Measurements from ENCODE around the gene FAM47A. TPM values are rescaled to one million over a fixed set of nuclear protein-coding genes. Genes with fewer than 3 reads are reported as not detected.

FAM47A gene
- total RNA-seq, 6 donors from 2014 or later, result not detected

- H3K9me3 ChIP-seq, result no peaks in the 10 kb centered on the region
- H3K4me1 ChIP-seq, result no peaks in the 10 kb centered on the region
- DNase-seq, result peak in 1 of 2 donors; percentile 25
- ATAC-seq (ENCODE audit: low FRiP score in 2 of 2), result peak in 1 of 2 donors; percentile 22
- WGBS, 2 donors, result 88 to 94% methylated on average over 8 to 41 of the region's 41 CpGs
- no peak overlapping the region for H3K27ac ChIP-seq
- H3K27me3 ChIP-seq, result no peaks in the 10 kb centered on the region
- no peak overlapping the region for H3K4me3 ChIP-seq
- no peak for TF ChIP-seq POLR2A (IDR thresholded peaks at IDR 0.05)
- TF ChIP-seq CTCF (IDR thresholded peaks at IDR 0.05), result no peak
- TF ChIP-seq EP300 (IDR thresholded peaks at IDR 0.05), result no peak
- no peak for TF ChIP-seq POLR2AphosphoS5 (IDR thresholded peaks at IDR 0.05)
- H3K36me3 ChIP-seq, result no peaks in the 10 kb centered on the region
Observed at GRCh38 chrX:34130980-34131744, 952 bp downstream of the FAM47A start.

GRCh38 chrX:34130501-34130900 is 1.6 kb downstream of the FAM47A start:
- no peaks in the 10 kb centered on the region for H3K27me3 ChIP-seq
- DNase-seq, result peak in 1 of 2 donors; percentile 24
- H3K36me3 ChIP-seq, result no peaks in the 10 kb centered on the region
- H3K27ac ChIP-seq, result no peak overlapping the region
- WGBS, 2 donors, result 90 to 93% methylated on average over 29 of the region's 29 CpGs
- H3K4me1 ChIP-seq, result no peaks in the 10 kb centered on the region
- no peaks in the 10 kb centered on the region for H3K9me3 ChIP-seq
- TF ChIP-seq POLR2A (IDR thresholded peaks at IDR 0.05) (no peak), EP300 (IDR thresholded peaks at IDR 0.05) (no peak), POLR2AphosphoS5 (IDR thresholded peaks at IDR 0.05) (no peak), CTCF (IDR thresholded peaks at IDR 0.05) (no peak)
- H3K4me3 ChIP-seq, result no peak overlapping the region
- ATAC-seq (ENCODE audit: low FRiP score in 2 of 2), result no peak

GRCh38 chrX:34126011-34126410 is 6.1 kb downstream of the FAM47A start:
- no peak for TF ChIP-seq POLR2AphosphoS5 (IDR thresholded peaks at IDR 0.05)
- no peak for TF ChIP-seq EP300 (IDR thresholded peaks at IDR 0.05)
- TF ChIP-seq CTCF (IDR thresholded peaks at IDR 0.05), result no peak
- no peak for TF ChIP-seq POLR2A (IDR thresholded peaks at IDR 0.05)
- DNase-seq, result peak in 1 of 2 donors; percentile 2
- ATAC-seq (ENCODE audit: low FRiP score in 2 of 2), result peak in 1 of 2 donors; percentile 51

GRCh38 chrX:34119122-34119521 is 13.0 kb downstream of the FAM47A start:
- H3K9me3 ChIP-seq, result peaks cover 0 to 10% (median 3%) of the 10 kb centered on the region in 4 donors
- H3K27me3 ChIP-seq, result no peaks in the 10 kb centered on the region
- no peak overlapping the region for H3K27ac ChIP-seq
- ATAC-seq (ENCODE audit: low FRiP score in 2 of 2) (no peak), DNase-seq (no peak)
- no peaks in the 10 kb centered on the region for H3K36me3 ChIP-seq
- WGBS, 2 donors, result 46 to 93% methylated on average over 2 of the region's 2 CpGs
- no peaks in the 10 kb centered on the region for H3K4me1 ChIP-seq
- H3K4me3 ChIP-seq, result no peak overlapping the region
- no peak for TF ChIP-seq EP300 (IDR thresholded peaks at IDR 0.05)
- no peak for TF ChIP-seq POLR2A (IDR thresholded peaks at IDR 0.05)
- TF ChIP-seq CTCF (IDR thresholded peaks at IDR 0.05), result no peak
- no peak for TF ChIP-seq POLR2AphosphoS5 (IDR thresholded peaks at IDR 0.05)

More at GRCh38 chrX:34126011-34126410, 6.1 kb downstream of the FAM47A start:
- 80 to 84% methylated on average over 3 to 4 of the region's 5 CpGs for WGBS, 2 donors
- no peaks in the 10 kb centered on the region for H3K27me3 ChIP-seq
- no peak overlapping the region for H3K4me3 ChIP-seq
- H3K27ac ChIP-seq, result no peak overlapping the region
- H3K4me1 ChIP-seq, result no peaks in the 10 kb centered on the region
- peaks cover 0 to 10% (median 3%) of the 10 kb centered on the region in 4 donors for H3K9me3 ChIP-seq
- H3K36me3 ChIP-seq, result no peaks in the 10 kb centered on the region

GRCh38 chrX:34112459-34112858 is 19.7 kb downstream of the FAM47A start:
- ATAC-seq (ENCODE audit: low FRiP score in 2 of 2) (no peak), DNase-seq (no peak)
- Histone ChIP-seq H3K4me1 (no peaks in the 10 kb centered on the region), H3K36me3 (no peaks in the 10 kb centered on the region), H3K9me3 (no peaks in the 10 kb centered on the region), H3K27ac (no peak overlapping the region), H3K27me3 (no peaks in the 10 kb centered on the region), H3K4me3 (no peak overlapping the region)
- WGBS, 2 donors, result 55 to 72% methylated on average over 1 of the region's 1 CpG
- TF ChIP-seq CTCF (IDR thresholded peaks at IDR 0.05) (no peak), POLR2AphosphoS5 (IDR thresholded peaks at IDR 0.05) (no peak), POLR2A (IDR thresholded peaks at IDR 0.05) (no peak), EP300 (IDR thresholded peaks at IDR 0.05) (no peak)

Measured in upper lobe of left lung (tissue), 6 donors.